Lower leg skin (tissue), 3 donors: Measurements from ENCODE around the gene HERC2.

Experiments
- POLR2A ChIP-seq, 2 donors: fragments of 450-650 bp; IDR thresholded peaks; one replicate each; pipeline ENCODE4 v1.6.1; 2016 to 2017; ENCODE audit warnings: antibody characterized with exemption in 2 of 2, mild to moderate bottlenecking in 1 of 2, moderate library complexity in 1 of 2
- TF ChIP-seq, protein P1 (sequence below), 3 donors: fragments of 450-650 bp; IDR thresholded peaks; one replicate each; pipeline ENCODE4 v1.5.1; 2016; ENCODE audit warnings: antibody characterized with exemption in 3 of 3, mild to moderate bottlenecking in 3 of 3, moderate library complexity in 2 of 3

DNA sequence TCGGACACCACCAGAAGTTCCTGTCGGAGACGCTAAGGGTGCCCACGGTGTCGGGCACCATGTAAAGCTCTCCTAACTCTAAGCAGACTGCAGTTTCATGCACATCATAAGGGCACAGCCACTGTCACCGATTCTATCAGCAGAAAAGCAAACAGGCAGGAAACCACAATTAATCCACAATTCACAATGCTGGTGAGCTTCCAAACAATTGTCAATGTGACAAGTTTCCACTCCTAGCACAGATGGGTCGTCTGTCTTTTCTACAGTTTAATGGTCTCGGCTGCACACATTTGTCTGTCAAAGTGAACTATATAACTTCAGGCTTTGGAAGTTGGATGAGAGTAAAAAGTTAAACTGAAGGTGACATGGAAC, 214.1 kb downstream of the HERC2 start:
- TF ChIP-seq, protein P1, sequence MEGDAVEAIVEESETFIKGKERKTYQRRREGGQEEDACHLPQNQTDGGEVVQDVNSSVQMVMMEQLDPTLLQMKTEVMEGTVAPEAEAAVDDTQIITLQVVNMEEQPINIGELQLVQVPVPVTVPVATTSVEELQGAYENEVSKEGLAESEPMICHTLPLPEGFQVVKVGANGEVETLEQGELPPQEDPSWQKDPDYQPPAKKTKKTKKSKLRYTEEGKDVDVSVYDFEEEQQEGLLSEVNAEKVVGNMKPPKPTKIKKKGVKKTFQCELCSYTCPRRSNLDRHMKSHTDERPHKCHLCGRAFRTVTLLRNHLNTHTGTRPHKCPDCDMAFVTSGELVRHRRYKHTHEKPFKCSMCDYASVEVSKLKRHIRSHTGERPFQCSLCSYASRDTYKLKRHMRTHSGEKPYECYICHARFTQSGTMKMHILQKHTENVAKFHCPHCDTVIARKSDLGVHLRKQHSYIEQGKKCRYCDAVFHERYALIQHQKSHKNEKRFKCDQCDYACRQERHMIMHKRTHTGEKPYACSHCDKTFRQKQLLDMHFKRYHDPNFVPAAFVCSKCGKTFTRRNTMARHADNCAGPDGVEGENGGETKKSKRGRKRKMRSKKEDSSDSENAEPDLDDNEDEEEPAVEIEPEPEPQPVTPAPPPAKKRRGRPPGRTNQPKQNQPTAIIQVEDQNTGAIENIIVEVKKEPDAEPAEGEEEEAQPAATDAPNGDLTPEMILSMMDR (IDR thresholded peaks at IDR 0.05): no peak
- no peak for TF ChIP-seq POLR2A (IDR thresholded peaks at IDR 0.05)
